Putamen (tissue), 1 donor: ENCODE measurements around the gene FMNL2.
A peak's percentile ranks its signal among the peaks of the same experiment; 100 is the strongest.

ENCODE experiments used
- DNase-seq: peaks from one replicate; pipeline ENCODE4 v3.0.0-alpha.2; 2016; ENCODE audit warnings: low spot score

Gene FMNL2

DNA sequence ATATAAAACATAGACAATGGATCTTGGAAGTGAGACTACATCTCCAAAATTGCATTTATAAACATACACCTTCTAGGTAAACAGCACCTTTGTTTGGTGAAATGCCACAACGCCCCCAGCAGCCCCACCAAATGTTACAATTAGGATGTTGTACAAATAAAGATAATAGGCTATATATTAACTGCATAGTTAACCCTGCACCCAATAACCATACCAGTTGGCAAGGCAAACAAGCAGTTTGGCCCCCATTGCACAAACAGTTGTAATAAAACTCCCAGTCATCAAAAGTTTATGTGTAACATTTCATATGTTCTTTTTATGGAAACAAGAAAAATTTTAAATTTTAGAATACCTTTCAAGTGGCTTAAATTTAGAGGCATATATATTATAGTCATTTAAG is 315.0 kb downstream of the FMNL2 start:
- no peak for DNase-seq

DNA sequence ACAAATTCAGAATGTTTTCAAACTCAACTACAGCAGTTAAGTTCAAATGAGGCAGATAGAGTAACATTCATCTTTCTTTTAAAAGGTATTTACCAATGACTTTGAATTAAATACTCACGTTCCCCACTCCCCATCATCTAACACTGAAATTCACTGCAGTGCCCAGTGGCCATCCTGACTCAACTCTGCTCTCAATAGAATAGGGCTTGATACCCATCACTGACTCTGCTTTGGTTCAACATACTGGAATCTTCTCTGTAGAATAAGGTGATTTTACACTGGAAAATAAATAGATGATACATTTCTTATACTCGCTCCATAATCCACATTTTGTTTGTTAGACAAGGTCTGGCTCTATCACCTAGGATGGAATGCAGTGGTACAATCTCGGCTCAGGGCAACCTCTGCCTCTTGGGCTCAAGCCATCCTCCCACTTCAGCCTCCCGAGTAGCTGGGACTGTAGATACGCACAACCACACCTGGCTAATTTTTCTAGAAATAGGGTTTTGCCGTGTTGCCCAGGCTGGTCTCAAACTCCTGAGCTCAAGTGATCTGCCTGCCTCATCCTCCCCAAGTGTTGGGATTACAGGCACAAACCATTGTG is 315.9 kb downstream of the FMNL2 start:
- no peak for DNase-seq

DNA sequence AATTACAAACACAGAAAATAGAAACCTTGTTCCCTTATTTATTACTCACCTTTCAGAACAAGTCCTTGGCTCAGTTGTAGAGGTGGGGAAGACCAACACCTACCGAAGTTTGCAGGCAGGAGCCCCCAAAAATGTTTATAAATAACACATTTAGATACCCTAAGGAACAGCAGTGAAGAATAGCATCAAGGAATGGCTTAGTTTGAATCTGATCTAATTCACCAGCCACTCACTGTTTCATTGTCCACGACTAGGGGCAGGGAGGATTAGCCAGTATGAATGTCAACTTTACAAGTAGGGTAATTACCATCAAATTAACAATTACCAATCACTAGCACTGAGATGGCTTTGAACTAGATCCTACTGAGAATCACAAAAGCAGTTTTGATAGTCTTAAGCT is 316.9 kb downstream of the FMNL2 start:
- no peak for DNase-seq

DNA sequence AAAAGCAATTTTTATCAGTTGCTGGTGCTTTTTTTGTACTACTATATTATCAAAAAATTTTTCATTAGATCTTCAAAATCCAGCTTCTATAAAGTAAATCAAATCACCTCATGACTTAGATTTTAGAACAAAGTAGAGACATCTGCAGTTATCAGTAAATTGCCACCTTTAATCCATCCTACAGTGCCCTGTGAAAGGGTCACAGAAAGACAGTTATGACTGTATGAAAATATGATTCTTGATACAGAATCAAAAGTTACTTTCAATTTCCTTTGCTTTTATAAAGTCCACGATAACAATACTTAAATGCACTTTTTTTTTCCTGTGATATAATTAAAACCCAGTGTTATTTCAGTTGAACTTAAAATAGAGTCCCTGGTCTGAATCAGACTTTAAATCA is 320.9 kb downstream of the FMNL2 start:
- DNase-seq: no peak

DNA sequence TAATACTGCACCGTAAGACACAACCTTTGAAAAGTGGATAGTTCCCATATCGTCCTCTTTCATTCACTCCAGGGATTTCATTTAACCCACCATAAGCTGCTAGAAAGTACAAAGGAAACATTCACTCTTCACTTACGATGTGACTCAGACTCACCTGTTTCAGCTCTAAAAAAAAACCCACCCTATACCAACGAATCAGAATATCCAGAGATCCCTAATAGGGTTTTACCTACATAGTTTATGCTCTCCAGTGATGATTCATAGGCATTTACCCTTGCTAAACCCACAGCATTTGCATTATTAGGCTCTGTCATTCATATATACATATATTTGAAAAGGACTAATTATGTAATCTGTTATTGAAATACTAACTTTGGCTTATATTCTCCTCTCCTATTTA is 322.1 kb downstream of the FMNL2 start:
- peak; percentile 68 for DNase-seq

DNA sequence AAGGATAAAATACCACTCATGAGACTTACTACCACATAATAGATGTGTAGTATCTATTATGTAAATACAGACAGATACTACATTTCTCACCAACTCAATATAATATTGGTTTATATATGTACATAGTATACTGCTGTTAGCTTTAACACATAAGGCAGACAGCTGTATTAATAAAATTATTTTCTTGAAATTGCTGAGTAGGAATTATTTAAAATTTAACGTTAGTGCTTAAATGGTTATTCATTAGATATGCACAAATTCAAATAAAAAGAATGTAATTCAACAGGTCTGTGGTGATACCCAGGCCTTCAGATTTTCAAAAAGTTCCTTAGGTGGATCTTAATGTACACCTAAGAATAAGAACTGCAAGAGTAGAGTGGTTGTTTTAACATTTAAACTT is 323.2 kb downstream of the FMNL2 start:
- no peak for DNase-seq

DNA sequence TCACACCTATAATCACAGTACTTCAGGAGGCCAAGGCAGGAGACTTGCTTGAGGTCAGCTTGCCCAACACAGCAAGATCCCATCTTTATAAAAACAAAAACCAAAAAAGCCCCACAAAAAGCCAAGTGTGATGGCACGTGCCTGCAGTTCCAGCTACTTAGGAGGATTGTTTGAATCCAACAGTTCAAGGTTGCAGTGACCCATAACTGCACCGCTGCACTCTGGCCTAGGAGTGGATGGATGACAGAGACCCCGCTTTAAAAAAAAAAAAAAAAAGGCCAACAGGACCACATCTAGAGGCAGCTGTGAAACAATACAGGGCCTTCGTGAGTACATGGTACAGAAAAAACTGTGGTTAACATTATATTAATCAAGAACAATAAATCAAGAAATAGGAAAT is 326.1 kb downstream of the FMNL2 start:
- DNase-seq: no peak

DNA sequence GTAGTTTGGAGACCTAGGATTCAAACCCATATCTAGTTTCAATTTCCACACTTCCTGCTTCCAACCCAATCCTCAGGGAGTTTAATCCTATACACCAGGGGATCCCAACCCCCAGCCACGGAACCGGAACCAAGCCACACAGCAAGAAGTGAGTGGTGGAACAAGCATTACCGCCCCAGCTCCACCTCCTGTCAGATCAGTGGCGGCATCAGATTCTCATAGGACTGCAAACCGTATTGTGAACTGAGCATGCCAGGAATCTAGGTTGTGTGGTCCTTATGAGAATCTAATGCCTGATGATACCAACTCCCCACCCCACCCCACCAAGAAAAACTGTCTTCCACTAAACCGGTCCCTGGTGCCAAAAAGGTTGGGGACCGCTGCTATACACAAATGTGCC is 329.8 kb downstream of the FMNL2 start:
- no peak for DNase-seq

DNA sequence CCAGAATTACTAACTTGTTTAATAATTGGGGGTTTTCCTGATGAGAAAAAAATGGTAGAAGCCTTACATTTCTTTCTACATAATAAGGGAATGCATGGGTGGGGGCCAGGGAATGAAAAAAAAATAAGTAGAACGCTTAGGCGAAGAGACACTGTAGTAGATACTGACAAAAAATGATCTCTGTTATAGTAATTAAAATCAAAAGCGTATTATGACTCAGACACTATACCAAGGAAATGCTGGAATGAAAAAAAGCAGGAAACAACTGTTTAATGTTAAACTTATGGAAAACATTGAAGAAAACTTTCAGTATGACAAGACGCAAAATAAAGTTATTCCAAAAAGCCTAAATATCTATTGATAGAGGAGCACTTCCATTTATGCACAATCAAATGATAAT is 339.4 kb downstream of the FMNL2 start:
- DNase-seq: no peak

DNA sequence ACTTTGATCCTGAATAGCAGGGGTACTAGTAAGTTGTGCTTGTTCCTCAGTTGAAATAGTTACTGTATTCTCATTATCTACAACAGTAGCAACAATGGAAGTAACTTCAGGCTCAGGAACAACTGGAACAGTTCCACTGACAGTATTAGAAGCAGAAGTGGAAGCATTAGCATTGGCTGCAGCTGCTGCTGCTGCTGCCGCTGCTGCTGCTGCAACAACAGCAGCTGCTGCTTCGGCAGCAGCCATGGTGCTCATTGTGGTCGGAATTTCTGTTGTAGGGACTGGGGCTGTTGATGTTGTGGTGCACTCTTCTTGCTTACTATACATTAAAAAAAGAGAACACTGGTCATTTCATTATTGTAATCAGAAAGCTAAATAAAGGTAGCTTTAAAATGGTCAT is 341.5 kb downstream of the FMNL2 start:
- no peak for DNase-seq

DNA sequence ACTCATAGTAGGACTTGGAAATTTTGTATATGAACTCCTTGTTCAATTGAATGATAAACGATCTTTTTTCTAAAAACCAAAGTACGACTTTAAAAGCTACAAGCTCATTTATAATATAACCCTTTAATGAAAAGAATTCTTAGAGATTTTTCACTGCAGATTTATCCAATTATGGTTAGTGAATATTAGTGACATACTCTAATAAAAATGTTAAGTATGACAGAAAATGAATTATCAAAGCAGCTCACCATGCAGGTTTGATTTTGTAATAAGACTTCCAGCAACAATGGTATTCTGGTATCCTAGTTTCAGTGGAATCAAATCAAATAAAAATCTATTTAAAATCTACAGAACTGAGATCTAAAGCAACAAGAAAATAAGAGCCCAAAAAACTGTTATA is 343.8 kb downstream of the FMNL2 start:
- no peak for DNase-seq

DNA sequence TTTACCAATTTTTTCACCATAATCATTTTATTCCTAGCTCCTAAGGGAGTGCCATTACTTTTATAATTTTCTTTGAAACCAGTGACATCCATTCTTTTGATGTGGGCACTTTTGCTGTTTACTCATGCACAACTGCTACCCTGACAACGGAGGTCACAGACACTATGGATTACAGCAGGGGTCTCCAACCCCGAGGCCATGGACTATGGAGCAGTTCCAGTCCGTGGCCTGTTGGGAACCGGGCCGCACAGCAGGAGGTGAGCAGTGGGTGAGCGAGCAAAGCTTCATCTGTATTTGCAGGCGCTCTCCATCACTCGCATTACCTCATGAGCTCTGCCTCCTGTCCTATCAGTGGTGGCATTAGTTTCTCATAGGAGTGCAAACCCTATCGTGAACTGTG is 347.7 kb downstream of the FMNL2 start:
- DNase-seq: no peak

DNA sequence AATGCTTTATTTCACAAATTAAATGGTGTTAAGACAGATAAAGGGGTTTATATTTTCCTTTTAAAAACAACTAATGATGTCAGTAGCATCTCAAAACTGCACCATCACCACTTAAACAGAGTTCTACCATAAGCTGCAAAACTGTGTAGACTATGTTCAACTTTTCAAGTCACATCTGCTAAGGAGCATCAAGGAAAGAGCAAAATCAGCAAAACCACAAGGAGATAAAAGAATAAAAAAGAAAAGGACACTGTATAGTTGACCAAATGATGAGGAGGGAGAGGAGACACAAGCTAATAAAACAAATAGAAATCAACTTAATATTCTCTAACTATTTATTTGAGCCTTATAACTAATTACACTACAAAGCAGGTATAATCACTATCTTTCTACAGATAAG is 348.4 kb downstream of the FMNL2 start:
- DNase-seq: no peak

DNA sequence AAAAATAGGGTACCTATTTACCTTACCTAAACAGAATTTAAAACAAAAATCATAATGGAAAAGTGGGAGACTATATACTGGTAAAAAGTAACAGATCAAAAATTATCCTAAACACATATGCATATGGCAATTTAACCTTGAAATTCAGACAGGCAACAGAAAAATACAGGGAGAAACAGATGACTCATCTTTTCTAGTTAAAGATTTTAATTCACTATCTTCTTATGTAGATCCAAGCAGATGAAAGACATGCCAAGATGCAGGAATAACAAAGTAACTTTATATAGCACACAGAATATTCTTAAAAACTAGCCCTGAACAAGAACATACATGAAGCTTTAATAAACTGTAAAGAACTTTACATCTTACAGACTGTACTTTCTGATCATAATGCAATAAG is 351.3 kb downstream of the FMNL2 start:
- no peak for DNase-seq

DNA sequence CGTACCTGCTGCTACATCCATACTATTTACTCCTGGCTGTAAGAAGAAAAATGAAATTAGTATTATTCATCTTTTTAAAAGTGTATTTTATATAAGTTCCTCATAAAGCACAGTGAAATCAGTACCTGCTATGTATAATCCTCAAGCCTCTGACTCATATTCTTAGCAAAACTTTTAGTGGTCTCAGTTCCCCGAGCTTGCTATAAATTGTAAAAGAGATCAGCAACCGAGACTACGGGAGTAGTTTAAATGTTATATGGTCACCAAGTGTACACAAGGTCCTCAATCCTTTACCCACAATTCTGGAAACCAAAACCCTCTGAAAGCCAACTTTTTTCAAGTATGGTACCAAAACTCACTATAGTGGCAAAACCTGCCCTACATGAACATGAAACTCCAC is 358.1 kb downstream of the FMNL2 start:
- no peak for DNase-seq

DNA sequence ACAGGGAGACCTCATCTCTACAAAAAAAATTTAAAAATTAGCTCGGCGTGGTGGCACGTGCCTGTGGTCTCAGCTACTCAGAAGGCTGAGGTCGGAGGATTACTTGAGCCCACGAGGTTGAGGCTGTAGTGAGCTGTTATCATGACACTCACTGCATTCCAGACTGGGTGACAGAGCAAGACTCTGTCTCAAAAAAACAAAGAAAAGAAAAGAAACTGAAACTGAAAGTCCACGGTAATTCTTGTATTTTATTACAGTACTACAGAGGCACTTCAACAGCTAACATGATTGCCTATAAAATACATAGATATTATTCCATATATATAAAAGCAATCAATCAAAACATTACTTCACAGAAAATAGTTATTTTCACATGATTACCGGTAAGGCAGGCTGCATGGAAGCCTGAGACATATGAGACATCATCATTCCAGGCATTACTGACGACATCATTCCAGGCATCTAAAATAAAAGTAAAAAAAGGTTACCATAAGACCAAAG is 359.2 kb downstream of the FMNL2 start:
- no peak for DNase-seq

DNA sequence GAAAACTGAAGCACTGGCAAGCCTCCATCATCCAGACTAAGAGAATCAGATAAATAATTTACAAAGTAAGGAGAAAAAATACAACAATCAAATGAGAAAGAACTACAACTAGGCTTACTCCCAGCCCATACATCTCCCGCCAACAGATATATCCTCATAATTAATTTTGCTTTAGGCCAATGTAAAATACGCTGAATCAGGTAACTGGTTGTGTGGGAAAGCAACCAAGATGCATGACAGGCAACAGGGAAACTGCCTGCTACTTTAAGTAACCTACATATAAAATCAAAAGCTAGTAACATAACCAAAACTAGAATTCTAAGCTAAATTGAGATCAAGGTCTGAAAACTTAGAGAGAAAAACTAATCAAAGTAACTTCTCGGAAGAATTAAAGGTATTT is 360.8 kb downstream of the FMNL2 start:
- no peak for DNase-seq

DNA sequence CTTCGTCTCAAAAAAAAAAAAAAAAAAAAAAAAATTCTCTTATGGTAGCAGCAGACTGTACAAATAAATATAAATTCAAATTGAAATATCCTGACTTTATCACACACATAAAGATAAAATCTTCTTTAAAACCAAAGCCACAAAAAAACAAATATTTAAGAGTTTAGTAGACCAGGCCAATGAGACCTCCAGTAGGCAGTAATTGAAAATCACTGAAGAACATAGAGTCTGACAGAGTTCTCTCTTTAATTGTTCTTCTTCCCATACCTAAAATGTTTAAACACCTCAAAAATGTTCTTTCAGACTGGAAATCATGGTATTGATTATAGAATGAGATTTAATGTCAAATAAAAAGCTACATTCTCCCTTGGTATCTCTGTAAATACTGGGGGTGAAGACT is 361.5 kb downstream of the FMNL2 start:
- no peak for DNase-seq
